ENCODE measurements around the gene HAGHL. TPM values are rescaled to one million over a fixed set of nuclear protein-coding genes. Genes with fewer than 3 reads are reported as not detected.

Gene HAGHL
- total and polyA plus RNA-seq, 2 of the 8 experiments (the other 6 are each of a cell fraction or from before 2014, with no cell fraction given), result 26.6 to 26.9 TPM

DNA sequence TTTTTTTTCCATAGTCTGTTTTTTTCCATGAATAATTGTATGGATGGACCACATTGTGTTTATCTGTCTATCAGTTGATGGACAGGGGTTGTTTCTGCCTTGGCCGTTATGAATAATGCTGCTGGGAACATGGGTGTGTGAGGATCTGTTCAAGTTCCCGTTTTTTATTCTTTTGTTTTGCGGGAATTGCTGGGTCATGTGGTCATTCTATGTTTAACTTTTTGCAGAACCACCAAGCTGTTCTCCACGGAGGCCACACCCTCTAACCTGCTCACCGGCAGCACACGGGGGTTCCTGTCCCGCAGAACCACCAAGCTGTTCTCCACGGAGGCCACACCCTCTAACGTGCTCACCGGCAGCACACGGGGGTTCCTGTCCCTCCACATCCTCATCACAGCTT lies 27.8 kb downstream of the HAGHL start:
- no peak overlapping the region for H3K14ac ChIP-seq (ENCODE audit: insufficient read length)
- no peak overlapping the region for H3K4me2 ChIP-seq (ENCODE audit: insufficient read depth in 1 of 2, low read depth in 2 of 2, low read length in 2 of 2)
- no peak overlapping the region for H2BK20ac ChIP-seq (ENCODE audit: low read length)
- no peaks in the 10 kb centered on the region for H3K79me2 ChIP-seq (ENCODE audit: control insufficient read depth in 1 of 2, insufficient read depth in 2 of 2, low read length in 2 of 2)
- H3K4ac ChIP-seq (replicated peaks; ENCODE audit: insufficient read length, low read depth, low read length), result no peak overlapping the region
- H3K23ac ChIP-seq (ENCODE audit: insufficient read length), result no peak overlapping the region
- no peak overlapping the region for H2BK120ac ChIP-seq (replicated peaks; ENCODE audit: low read depth, low read length)
- no peak overlapping the region for H2AFZ ChIP-seq (ENCODE audit: low read length)
- no peaks in the 10 kb centered on the region for H3K36me3 ChIP-seq (ENCODE audit: control insufficient read depth in 2 of 4, insufficient read depth in 4 of 4, low read length in 3 of 4)
- no peak overlapping the region for H3K18ac ChIP-seq (ENCODE audit: extremely low read depth, low read length)
- H4K91ac ChIP-seq (replicated peaks; ENCODE audit: insufficient read length, low read length), result no peak overlapping the region
- peaks cover 3 to 12% (median 5%) of the 10 kb centered on the region in 4 experiments; a peak in 5 of 7 replicates for H3K4me1 ChIP-seq (replicated peaks in 1 of 4; ENCODE audit: control insufficient read depth in 3 of 4, insufficient read depth in 4 of 4, low read length in 3 of 4)
- no peak overlapping the region for H3K27ac ChIP-seq (ENCODE audit: low read depth, low read length)
- no peak for FAIRE-seq
- H3K79me1 ChIP-seq (ENCODE audit: low read depth, low read length), result no peaks in the 10 kb centered on the region
- no peaks in the 10 kb centered on the region for H4K20me1 ChIP-seq (replicated peaks in 1 of 2; ENCODE audit: control insufficient read depth in 1 of 2, insufficient read depth in 2 of 2, low read length in 2 of 2)
- no peaks in the 10 kb centered on the region for H3K23me2 ChIP-seq (ENCODE audit: low read depth, low read length)
- H4K8ac ChIP-seq (ENCODE audit: extremely low read depth, insufficient read depth, low read length), result no peak overlapping the region
- ChIA-PET POLR2A (ENCODE audit: partially characterized antibody) (interaction anchor here (0.9 to 1.7 kb wide), 2 partner anchors 10 to 39 kb away, joined by 4 to 6 read pairs; no protein-coding TSS in a partner anchor), CTCF (ENCODE audit: partially characterized antibody) (interaction anchor here (0.6 to 9.2 kb wide), 6 partner anchors 10 to 42 kb away, joined by 3 to 88 read pairs (median 8); partner anchors contain the start of gene CIAO3)
- no peak overlapping the region for H2BK15ac ChIP-seq (ENCODE audit: low read length)
- H2BK12ac ChIP-seq (ENCODE audit: low read depth, low read length), result no peak overlapping the region
- no peak overlapping the region for H3K4me3 ChIP-seq (ENCODE audit: extremely low read depth in 1 of 4, insufficient read depth in 2 of 4, low read depth in 3 of 4, low read length in 4 of 4)
- no peak for DNase-seq (ENCODE audit: low read depth in 1 of 2, low spot score in 2 of 2)
- H2BK5ac ChIP-seq (ENCODE audit: low read depth, low read length), result no peak overlapping the region
- 0 out of 4 replicates have a peak, but pooled peaks cover 0 to 3% of the 10 kb centered on the region in 2 experiments for H3K9me3 ChIP-seq (ENCODE audit: insufficient read depth in 2 of 2, low read depth in 1 of 2, low read length in 1 of 2)
- no peaks in the 10 kb centered on the region for H3K27me3 ChIP-seq (replicated peaks in 1 of 4; ENCODE audit: control insufficient read depth in 3 of 4, extremely low read depth in 1 of 4, insufficient read depth in 3 of 4, low read length in 3 of 4)
- H4K5ac ChIP-seq (ENCODE audit: insufficient read length, low read depth, low read length), result no peak overlapping the region
- no peak overlapping the region for H3K56ac ChIP-seq (replicated peaks; ENCODE audit: insufficient read length, low read depth, low read length)
- no peak overlapping the region for H3K9ac ChIP-seq (replicated peaks in 1 of 4; ENCODE audit: extremely low read depth in 1 of 4, low read depth in 3 of 4, low read length in 3 of 4)
- 86% methylated on average over 11 of the region's 11 CpGs; no CpG with 5 or more reads in 1 of the 2 experiments for WGBS, 2 experiments (ENCODE audit: extremely low coverage in 1 of 2, insufficient coverage in 1 of 2, insufficient read length in 1 of 2, insufficient replicate concordance in 2 of 2, low coverage in 1 of 2, low lambda C conversion rate in 2 of 2, missing lambda C conversion rate in 1 of 2)
- no peak overlapping the region for H2AK5ac ChIP-seq (ENCODE audit: low read depth, low read length)
- TF ChIP-seq TAF1 (IDR thresholded peaks at IDR 0.05; ENCODE audit: low read depth, low read length) (no peak), KDM1A (IDR thresholded peaks at IDR 0.05; ENCODE audit: borderline replicate concordance, low read length) (no peak), RFX5 (IDR thresholded peaks at IDR 0.05; ENCODE audit: borderline replicate concordance, low read depth, low read length) (no peak)

Measured in H1 (cell line).